Muscle layer of colon (tissue), 2 donors: Measurements from ENCODE around the gene KIAA0586.
"Not testable (repeated sequence)": the region's sequence is repeated elsewhere in the genome, so short reads cannot be mapped to it uniquely, and the experiment has no call there.

Source experiments
- H3K27ac ChIP-seq: one replicate; pipeline ENCODE4 v1.7.0; 2013; ENCODE audit warnings: low read depth, mild to moderate bottlenecking, low read length, moderate library complexity
- H3K27me3 ChIP-seq, 2 donors: one replicate each; pipeline ENCODE4 v1.7.0; 2013; ENCODE audit warnings: low read length in 2 of 2, mild to moderate bottlenecking in 2 of 2; ENCODE audit not compliant: insufficient read depth in 2 of 2, control insufficient read depth in 1 of 2
- H3K36me3 ChIP-seq: one replicate; pipeline ENCODE4 v1.7.0; 2013; ENCODE audit warnings: mild to moderate bottlenecking, low read length; ENCODE audit not compliant: insufficient read depth
- H3K4me1 ChIP-seq: one replicate; pipeline ENCODE4 v1.7.0; 2013; ENCODE audit warnings: mild to moderate bottlenecking, low read length; ENCODE audit not compliant: insufficient read depth
- H3K4me3 ChIP-seq, 2 donors: one replicate each; pipeline ENCODE4 v1.7.0; 2013; ENCODE audit warnings: low read length in 2 of 2, low read depth in 1 of 2, mild to moderate bottlenecking in 1 of 2, moderate library complexity in 1 of 2
- H3K9ac ChIP-seq: one replicate; pipeline ENCODE4 v1.7.0; 2013; ENCODE audit warnings: low read length
- H3K9me3 ChIP-seq: one replicate; pipeline ENCODE4 v1.7.0; 2013; ENCODE audit warnings: mild to moderate bottlenecking, low read length
- donor health status: abdominal sarcoma.
- donor health status: Adenocarcinoma of cecum.

The KIAA0586 gene

DNA sequence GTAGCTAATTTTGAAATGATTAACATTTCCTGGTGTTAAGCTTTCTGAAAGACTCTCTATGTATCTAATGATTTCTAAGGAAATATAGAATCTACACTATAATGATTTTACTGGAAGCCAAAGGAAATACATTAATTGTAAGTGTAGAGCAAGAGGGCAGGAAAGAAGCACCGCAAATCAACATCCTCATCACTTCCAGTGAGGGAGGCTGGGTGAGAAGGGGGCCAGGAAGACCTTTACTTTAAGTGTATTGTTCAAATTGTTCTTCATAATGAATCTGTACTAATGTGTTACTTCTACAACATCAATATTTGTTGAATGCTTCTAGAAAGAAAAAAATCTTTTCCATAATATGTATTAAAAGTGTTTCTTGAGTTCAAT, 144.9 kb downstream of the KIAA0586 start:
- no peak overlapping the region for H3K4me3 ChIP-seq
- no peaks in the 10 kb centered on the region for H3K27me3 ChIP-seq
- no peaks in the 10 kb centered on the region for H3K36me3 ChIP-seq
- H3K9ac ChIP-seq, result no peak overlapping the region
- H3K9me3 ChIP-seq, result no peaks in the 10 kb centered on the region
- H3K4me1 ChIP-seq, result peaks cover 22% of the 10 kb centered on the region
- peak overlapping the region; percentile 66 for H3K27ac ChIP-seq

DNA sequence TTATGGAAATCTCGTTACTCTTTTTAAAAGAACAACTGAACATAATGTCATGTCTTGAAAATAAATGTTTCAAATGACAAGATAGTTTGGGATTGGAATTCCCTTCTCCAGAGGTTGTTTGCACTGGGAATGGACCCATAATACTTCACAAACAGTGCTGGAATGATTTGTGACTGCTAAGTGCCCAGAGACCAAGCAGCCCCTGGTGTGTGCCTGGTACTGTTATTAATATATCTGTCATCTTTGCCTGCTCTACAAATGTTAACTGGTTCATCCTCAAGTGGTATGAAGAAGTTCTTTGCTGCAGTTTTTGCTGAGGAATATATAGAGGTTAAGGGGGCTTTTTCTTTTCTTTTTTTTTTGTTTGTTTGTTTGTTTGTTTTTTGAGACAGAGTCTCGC, 145.3 kb downstream of the KIAA0586 start:
- no peak overlapping the region for H3K4me3 ChIP-seq
- no peak overlapping the region for H3K27ac ChIP-seq
- no peaks in the 10 kb centered on the region for H3K27me3 ChIP-seq
- H3K36me3 ChIP-seq, result no peaks in the 10 kb centered on the region
- peaks cover 22% of the 10 kb centered on the region for H3K4me1 ChIP-seq
- no peak overlapping the region for H3K9ac ChIP-seq
- no peaks in the 10 kb centered on the region for H3K9me3 ChIP-seq

GRCh38 chr14:58574623-58575022, 147.1 kb downstream of the KIAA0586 start:
- no peaks in the 10 kb centered on the region for H3K36me3 ChIP-seq
- H3K27me3 ChIP-seq, result no peaks in the 10 kb centered on the region
- no peaks in the 10 kb centered on the region for H3K9me3 ChIP-seq
- H3K4me3 ChIP-seq, result no peak overlapping the region
- H3K27ac ChIP-seq, result no peak overlapping the region
- H3K9ac ChIP-seq, result no peak overlapping the region
- H3K4me1 ChIP-seq, result peaks cover 22% of the 10 kb centered on the region

DNA sequence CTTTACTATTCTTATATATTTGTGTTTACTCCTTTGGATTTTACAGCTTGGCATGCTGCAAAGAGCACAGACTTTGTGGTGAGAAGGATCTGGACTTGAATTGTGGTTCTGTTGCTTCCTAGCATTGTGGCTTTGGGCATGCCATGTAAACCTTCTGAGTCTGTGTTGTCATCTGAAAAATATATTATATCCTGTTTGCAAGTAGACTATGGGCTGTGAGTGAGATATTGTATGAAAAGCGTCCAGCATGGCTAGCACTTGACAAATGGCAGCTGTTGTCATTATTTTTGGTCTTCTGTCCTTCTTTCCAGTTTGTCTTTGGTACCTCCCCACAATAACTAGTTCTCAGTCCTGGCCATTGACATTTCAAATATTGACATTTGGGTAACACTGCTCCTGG, 148.4 kb downstream of the KIAA0586 start:
- Histone ChIP-seq H3K4me3 (no peak overlapping the region), H3K36me3 (no peaks in the 10 kb centered on the region), H3K27ac (no peak overlapping the region), H3K9ac (no peak overlapping the region), H3K27me3 (no peaks in the 10 kb centered on the region), H3K9me3 (no peaks in the 10 kb centered on the region), H3K4me1 (peaks cover 22% of the 10 kb centered on the region)

DNA sequence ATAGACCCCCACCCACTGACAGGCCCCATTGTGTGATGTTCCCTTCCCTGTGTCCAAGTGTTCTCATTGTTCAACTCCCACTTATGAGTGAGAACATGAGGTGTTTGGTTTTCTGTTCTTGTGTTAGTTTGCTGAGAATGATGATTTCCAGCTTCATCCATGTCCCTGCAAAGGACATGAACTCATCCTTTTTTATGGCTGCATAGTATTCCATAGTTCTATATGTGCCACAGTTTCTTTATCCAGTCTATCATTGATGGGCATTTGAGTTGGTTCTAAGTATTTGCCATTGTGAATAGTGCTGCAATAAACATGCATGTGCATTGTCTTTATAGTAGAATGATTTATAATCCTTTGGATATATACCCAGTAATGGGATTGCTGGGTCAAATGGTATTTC, 152.5 kb downstream of the KIAA0586 start:
- H3K9ac ChIP-seq, H3K27ac ChIP-seq, H3K27me3 ChIP-seq, H3K36me3 ChIP-seq, H3K4me1 ChIP-seq, H3K9me3 ChIP-seq, H3K4me3 ChIP-seq: not testable (repeated sequence)

DNA sequence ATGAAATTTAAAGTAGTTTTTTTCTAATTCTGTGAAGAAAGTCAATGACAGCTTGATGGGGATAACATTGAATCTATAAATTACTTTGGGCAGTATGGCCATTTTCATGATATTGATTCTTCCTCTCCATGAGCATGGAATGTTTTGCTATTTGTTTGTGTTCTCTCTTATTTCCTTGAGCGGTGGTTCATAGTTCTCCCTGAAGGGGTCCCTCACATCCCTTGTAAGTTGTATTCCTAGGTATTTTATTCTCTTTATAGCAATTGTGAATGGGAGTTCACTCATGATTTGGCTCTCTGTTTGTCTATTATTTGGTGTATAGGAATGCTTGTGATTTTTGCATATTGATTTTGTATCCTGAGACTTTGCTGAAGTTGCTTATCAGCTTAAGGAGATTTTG, 153.9 kb downstream of the KIAA0586 start:
- not testable (repeated sequence) for H3K27ac ChIP-seq, H3K4me3 ChIP-seq, H3K9ac ChIP-seq

GRCh38 chr14:58584383-58584782, 156.9 kb downstream of the KIAA0586 start:
- no peak overlapping the region for H3K9ac ChIP-seq
- no peak overlapping the region for H3K27ac ChIP-seq
- no peaks in the 10 kb centered on the region for H3K9me3 ChIP-seq
- H3K4me3 ChIP-seq, result no peak overlapping the region
- H3K27me3 ChIP-seq, result no peaks in the 10 kb centered on the region
- H3K4me1 ChIP-seq, result no peaks in the 10 kb centered on the region
- no peaks in the 10 kb centered on the region for H3K36me3 ChIP-seq

More for the DNA sequence above, 153.9 kb downstream of the KIAA0586 start:
- not testable (repeated sequence) for H3K4me1 ChIP-seq, H3K27me3 ChIP-seq, H3K36me3 ChIP-seq, H3K9me3 ChIP-seq

GRCh38 chr14:58587271-58587670, 159.8 kb downstream of the KIAA0586 start:
- no peaks in the 10 kb centered on the region for H3K4me1 ChIP-seq
- H3K9me3 ChIP-seq, result no peaks in the 10 kb centered on the region
- H3K27me3 ChIP-seq, result no peaks in the 10 kb centered on the region
- H3K27ac ChIP-seq, result no peak overlapping the region
- no peak overlapping the region for H3K4me3 ChIP-seq
- no peaks in the 10 kb centered on the region for H3K36me3 ChIP-seq
- no peak overlapping the region for H3K9ac ChIP-seq

DNA sequence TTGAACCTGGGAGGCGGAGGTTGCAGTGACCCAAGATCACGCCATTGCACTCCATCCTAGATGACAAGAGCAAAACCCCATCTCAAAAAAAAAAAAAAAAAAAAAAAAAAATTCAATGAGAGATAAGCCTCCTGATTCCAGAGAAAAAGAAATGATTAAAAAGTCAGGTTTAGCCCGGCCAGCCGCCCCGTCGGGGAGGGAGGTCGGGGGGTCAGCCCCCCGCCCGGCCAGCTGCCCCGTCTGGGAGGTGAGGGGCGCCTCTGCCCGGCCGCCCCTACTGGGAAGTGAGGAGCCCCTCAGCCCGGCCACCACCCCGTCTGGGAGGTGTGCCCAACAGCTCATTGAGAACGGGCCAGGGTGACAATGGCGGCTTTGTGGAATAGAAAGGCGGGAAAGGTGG, 160.8 kb downstream of the KIAA0586 start:
- H3K27ac ChIP-seq, H3K4me3 ChIP-seq, H3K36me3 ChIP-seq, H3K9ac ChIP-seq, H3K4me1 ChIP-seq, H3K9me3 ChIP-seq, H3K27me3 ChIP-seq: not testable (repeated sequence)

DNA sequence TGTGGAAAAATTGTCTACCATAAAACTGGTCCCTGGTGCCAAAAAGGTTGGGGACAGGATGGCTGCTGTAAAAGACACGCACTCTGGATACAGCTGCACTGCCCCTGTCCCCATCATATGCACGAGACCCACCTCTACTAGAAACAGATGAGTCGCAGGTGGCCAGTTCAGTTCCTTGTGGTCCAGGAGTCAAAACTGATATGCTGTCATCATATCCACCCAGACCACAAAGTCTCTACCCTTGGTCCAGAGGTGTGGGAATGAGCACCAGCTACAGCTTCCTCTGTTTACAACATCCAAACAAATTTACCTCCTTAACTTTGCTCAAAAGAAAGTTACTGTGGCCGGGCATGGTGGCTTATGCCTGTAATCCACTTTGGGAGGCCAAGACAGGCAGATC, 166.5 kb downstream of the KIAA0586 start:
- Histone ChIP-seq H3K9ac (no peak overlapping the region), H3K4me1 (no peaks in the 10 kb centered on the region), H3K27ac (no peak overlapping the region), H3K36me3 (no peaks in the 10 kb centered on the region), H3K27me3 (no peaks in the 10 kb centered on the region), H3K9me3 (no peaks in the 10 kb centered on the region), H3K4me3 (no peak overlapping the region)

GRCh38 chr14:58597041-58597440, 169.5 kb downstream of the KIAA0586 start:
- H3K27ac ChIP-seq, result no peak overlapping the region
- H3K9me3 ChIP-seq, result no peaks in the 10 kb centered on the region
- H3K4me1 ChIP-seq, result no peaks in the 10 kb centered on the region
- no peak overlapping the region for H3K4me3 ChIP-seq
- H3K27me3 ChIP-seq, result no peaks in the 10 kb centered on the region
- no peaks in the 10 kb centered on the region for H3K36me3 ChIP-seq
- H3K9ac ChIP-seq, result no peak overlapping the region

- no peaks in the 10 kb centered on the region for H3K27me3 ChIP-seq
- no peaks in the 10 kb centered on the region for H3K4me1 ChIP-seq
- no peak overlapping the region for H3K4me3 ChIP-seq
- no peak overlapping the region for H3K27ac ChIP-seq
- H3K36me3 ChIP-seq, result no peaks in the 10 kb centered on the region
- H3K9ac ChIP-seq, result no peak overlapping the region
- H3K9me3 ChIP-seq, result no peaks in the 10 kb centered on the region
Measured at GRCh38 chr14:58598028-58598803, 170.7 kb downstream of the KIAA0586 start.
